Endothelial cell of umbilical vein (primary cell): ENCODE data around the gene PDE8B. TPM values are rescaled to one million over a fixed set of nuclear protein-coding genes. Genes with fewer than 3 reads are reported as not detected.

Experiments
- BruUV-seq: library from RNA; stranded (reverse); fragments of 400-500 nt; replicated peaks from 2 replicates; lab custom pipeline; 2021; lab: Mats Ljungman, UMichigan
- CTCF ChIA-PET: fragments of 300-600, 350-600 bp; sonication (Branson Sonifier 250); formaldehyde crosslinking; loops from one replicate; lab custom pipeline; 2021; ENCODE audit warnings: antibody characterized with exemption, inconsistent platforms; lab: Charles Lee
- POLR2A ChIA-PET: fragments of 300-600, 350-600 bp; sonication (Branson Sonifier 250); formaldehyde crosslinking; loops from one replicate; lab custom pipeline; 2021; ENCODE audit warnings: antibody characterized with exemption, inconsistent platforms; lab: Charles Lee
- DNase-seq: peaks from one replicate; pipeline ENCODE4 v3.0.0-alpha.2; 2011; ENCODE audit warnings: low read depth, low spot score
- FAIRE-seq: peaks from 2 replicates; lab custom pipeline; 2011; peaks lifted over from hg19 to GRCh38; lab: Jason Lieb, UNC
- H2AFZ ChIP-seq: 2 replicates; pipeline ENCODE4 v1.6.0; 2012; ENCODE audit warnings: low read depth, low read length, control low read depth, inconsistent platforms
- H3K27ac ChIP-seq: 2 replicates; pipeline ENCODE4 v1.5.1; 2011; ENCODE audit warnings: low read depth, mild to moderate bottlenecking, control low read depth, low read length, moderate library complexity; ENCODE audit not compliant: insufficient read depth
- H3K27me3 ChIP-seq, 2 experiments: 2 replicates each; pipeline versions ENCODE4 v1.6.0 to v1.6.1; 2011; ENCODE audit warnings: low read length in 2 of 2, mixed read lengths in 1 of 2; ENCODE audit not compliant: control insufficient read depth in 2 of 2, insufficient read depth in 2 of 2
- H3K36me3 ChIP-seq, 2 experiments: 2 replicates in 1 of 2; 3 replicates in 1 of 2; pipeline ENCODE4 v1.5.1; 2011; ENCODE audit warnings: low read length in 2 of 2, mild to moderate bottlenecking in 1 of 2, moderate library complexity in 1 of 2; ENCODE audit not compliant: control insufficient read depth in 2 of 2, insufficient read depth in 2 of 2; ENCODE audit errors: extremely low read depth in 1 of 2
- H3K4me1 ChIP-seq: 3 replicates; pipeline ENCODE4 v1.5.1; 2011; ENCODE audit warnings: mild to moderate bottlenecking, low read length; ENCODE audit not compliant: control insufficient read depth, insufficient read depth; ENCODE audit errors: extremely low read depth
- H3K4me2 ChIP-seq: 2 replicates; pipeline ENCODE4 v1.6.1; 2011; ENCODE audit warnings: low read length, control low read depth, mixed read lengths; ENCODE audit not compliant: insufficient read depth
- H3K4me3 ChIP-seq, 3 experiments: fragments of 200-600 bp in 1 of 3; sonication (generic), shearing (Covaris generic) in 1 of 3; replicated peaks in 1 of 3; 2 replicates each; pipeline ENCODE4 v1.5.1; 2011 to 2016; ENCODE audit warnings: control low read depth in 3 of 3, low read length in 3 of 3, mild to moderate bottlenecking in 2 of 3, inconsistent platforms in 1 of 3, low read depth in 1 of 3, moderate library complexity in 1 of 3; ENCODE audit not compliant: insufficient read depth in 1 of 3
- H3K79me2 ChIP-seq: 2 replicates; pipeline ENCODE4 v1.6.0; 2012; ENCODE audit warnings: low read length, inconsistent platforms; ENCODE audit not compliant: control insufficient read depth, insufficient read depth
- H3K9ac ChIP-seq: replicated peaks from 2 replicates; pipeline ENCODE3; 2011; ENCODE audit warnings: low read length, control low read depth; ENCODE audit not compliant: insufficient read depth; ENCODE audit errors: extremely low read depth
- H3K9me1 ChIP-seq: replicated peaks from 3 replicates; pipeline ENCODE4 v1.6.0; 2011; ENCODE audit warnings: mild to moderate bottlenecking, low read length; ENCODE audit not compliant: control insufficient read depth, insufficient read depth; ENCODE audit errors: extremely low read depth
- H3K9me3 ChIP-seq: replicated peaks from 2 replicates; pipeline ENCODE4 v1.5.1; 2012; ENCODE audit warnings: low read length, inconsistent platforms; ENCODE audit not compliant: control insufficient read depth, insufficient read depth
- H4K20me1 ChIP-seq: replicated peaks from 2 replicates; pipeline ENCODE3; 2011; ENCODE audit warnings: mild to moderate bottlenecking, low read length; ENCODE audit not compliant: control insufficient read depth, insufficient read depth; ENCODE audit errors: extremely low read depth
- EZH2 ChIP-seq: IDR thresholded peaks from 2 replicates; pipeline ENCODE4 v1.6.1; 2012; ENCODE audit warnings: borderline replicate concordance, low read depth, mild to moderate bottlenecking, moderate library complexity, low read length, inconsistent platforms; ENCODE audit not compliant: severe bottlenecking
- FOS ChIP-seq: IDR thresholded peaks from 2 replicates; pipeline ENCODE4 v1.6.1; 2011; ENCODE audit warnings: mild to moderate bottlenecking, low read length, moderate library complexity, borderline replicate concordance; ENCODE audit not compliant: insufficient read depth
- GATA2 ChIP-seq: IDR thresholded peaks from 2 replicates; pipeline ENCODE4 v1.7.0; 2011; ENCODE audit warnings: low read depth, mild to moderate bottlenecking, moderate library complexity, mixed read lengths, low read length; ENCODE audit not compliant: insufficient read length, insufficient read depth
- JUN ChIP-seq: IDR thresholded peaks from 2 replicates; pipeline ENCODE4 v1.6.1; 2011; ENCODE audit warnings: borderline replicate concordance, low read depth; ENCODE audit not compliant: insufficient read length, insufficient read depth
- MAX ChIP-seq: IDR thresholded peaks from 2 replicates; pipeline ENCODE4 v1.6.1; 2011; ENCODE audit not compliant: insufficient read depth, insufficient read length
- MYC ChIP-seq: IDR thresholded peaks from one replicate; pipeline ENCODE4 v1.6.1; 2011; ENCODE audit warnings: mild to moderate bottlenecking, low read depth, low read length
- POLR2A ChIP-seq: IDR thresholded peaks from 2 replicates; pipeline ENCODE4 v1.6.1; 2012; ENCODE audit warnings: low read depth, mild to moderate bottlenecking, control low read depth, low read length
- POLR2AphosphoS5 ChIP-seq: IDR thresholded peaks from 2 replicates; pipeline ENCODE4 v1.6.1; 2012; ENCODE audit warnings: low read depth, mild to moderate bottlenecking, control low read depth, low read length, moderate library complexity; ENCODE audit not compliant: insufficient read depth
- dilution Hi-C: fragments of 300-500 bp; cut with MboI; formaldehyde crosslinking; loops from one replicate; pipeline ENCODE4 v1.15.0; 2019; ENCODE audit warnings: low sequenced_read_pairs; ENCODE audit not compliant: extremely low pct_ligation_motif_present
- intact Hi-C: fragments of 100-400 bp; cut with micrococcal nuclease; formaldehyde crosslinking; loops from one replicate; pipeline ENCODE4 v1.10.0; 2022
- polyA plus RNA-seq, 4 experiments: library from polyadenylated mRNA; depleted of rRNA in 3 of 4; stranded (reverse) in 3 of 4; unstranded in 1 of 4; fragments of >200 nt; gene quantifications; 2 replicates each; pipeline versions ENCODE4 v1.2.1 to v1.2.3, GENCODE V29; 2011 to 2012; ENCODE audit warnings: missing spikeins in 1 of 4
- total RNA-seq: library from RNA; stranded (reverse); gene quantifications from 2 replicates; pipeline ENCODE4 v1.2.3, GENCODE V29; 2021
- TF ChIP-seq, protein P1 (sequence below), 2 donors: IDR thresholded peaks; 1 replicate in 1 of 2; 2 replicates in 1 of 2; pipeline ENCODE4 v1.5.1; 2011; ENCODE audit warnings: low read length in 2 of 2, mild to moderate bottlenecking in 2 of 2, moderate library complexity in 2 of 2, control low read depth in 1 of 2, inconsistent platforms in 1 of 2, low read depth in 1 of 2; ENCODE audit not compliant: insufficient read depth in 1 of 2; ENCODE audit errors: extremely low read depth in 1 of 2

Gene PDE8B
- total and polyA plus RNA-seq, 2 donors (not counting 3 experiments of a cell fraction or from before 2014, with no cell fraction given): not detected

GRCh38 chr5:77396017-77396416 is 185.5 kb downstream of the PDE8B start:
- H3K9me3 ChIP-seq: no peaks in the 10 kb centered on the region
- POLR2A ChIA-PET: no interaction called here
- no peaks in the 10 kb centered on the region for H4K20me1 ChIP-seq
- DNase-seq (no peak), FAIRE-seq (no peak)
- intact Hi-C loops (no loop called here), dilution Hi-C loops (no loop called here)
- no peaks in the 10 kb centered on the region for H3K4me1 ChIP-seq
- no peak for TF ChIP-seq JUN
- no peak for TF ChIP-seq MAX
- TF ChIP-seq POLR2A: no peak
- TF ChIP-seq EZH2: no peak
- TF ChIP-seq GATA2: no peak
- no peak for TF ChIP-seq MYC
- TF ChIP-seq POLR2AphosphoS5: no peak
- TF ChIP-seq FOS: no peak
- TF ChIP-seq, protein P1, sequence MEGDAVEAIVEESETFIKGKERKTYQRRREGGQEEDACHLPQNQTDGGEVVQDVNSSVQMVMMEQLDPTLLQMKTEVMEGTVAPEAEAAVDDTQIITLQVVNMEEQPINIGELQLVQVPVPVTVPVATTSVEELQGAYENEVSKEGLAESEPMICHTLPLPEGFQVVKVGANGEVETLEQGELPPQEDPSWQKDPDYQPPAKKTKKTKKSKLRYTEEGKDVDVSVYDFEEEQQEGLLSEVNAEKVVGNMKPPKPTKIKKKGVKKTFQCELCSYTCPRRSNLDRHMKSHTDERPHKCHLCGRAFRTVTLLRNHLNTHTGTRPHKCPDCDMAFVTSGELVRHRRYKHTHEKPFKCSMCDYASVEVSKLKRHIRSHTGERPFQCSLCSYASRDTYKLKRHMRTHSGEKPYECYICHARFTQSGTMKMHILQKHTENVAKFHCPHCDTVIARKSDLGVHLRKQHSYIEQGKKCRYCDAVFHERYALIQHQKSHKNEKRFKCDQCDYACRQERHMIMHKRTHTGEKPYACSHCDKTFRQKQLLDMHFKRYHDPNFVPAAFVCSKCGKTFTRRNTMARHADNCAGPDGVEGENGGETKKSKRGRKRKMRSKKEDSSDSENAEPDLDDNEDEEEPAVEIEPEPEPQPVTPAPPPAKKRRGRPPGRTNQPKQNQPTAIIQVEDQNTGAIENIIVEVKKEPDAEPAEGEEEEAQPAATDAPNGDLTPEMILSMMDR (IDR thresholded peaks at IDR 0.05; ENCODE audit: extremely low read depth in 1 of 2, insufficient read depth in 1 of 2, low read depth in 1 of 2, low read length in 2 of 2): no peak
- H3K27ac ChIP-seq: no peak overlapping the region
- H3K9me1 ChIP-seq: no peaks in the 10 kb centered on the region
- H3K4me2 ChIP-seq: no peak overlapping the region
- H3K79me2 ChIP-seq: no peaks in the 10 kb centered on the region
- H3K36me3 ChIP-seq: no peaks in the 10 kb centered on the region
- H3K9ac ChIP-seq: no peak overlapping the region
- no peak overlapping the region for H3K4me3 ChIP-seq
- H2AFZ ChIP-seq: no peak overlapping the region
- no TSS peak for BruUV-seq
- CTCF ChIA-PET: no interaction called here
- no peaks in the 10 kb centered on the region for H3K27me3 ChIP-seq
